GM12878 (cell line): ENCODE data around the gene TCF7. TPM values are rescaled to one million over a fixed set of nuclear protein-coding genes. Genes with fewer than 3 reads are reported as not detected.

Experiments
- ATAC-seq: fragments of 200-7000 bp; cut with Tn5 transposase; 3 replicates; pipeline ENCODE4 v1.9.1; 2020; ENCODE audit warnings: mild to moderate bottlenecking, moderate library complexity
- BruUV-seq: library from RNA; stranded (reverse); fragments of 400-500 nt; replicated peaks from 2 replicates; lab custom pipeline; 2021; lab: Mats Ljungman, UMichigan
- CTCF ChIA-PET: fragments of 300-600 bp; sonication (Branson Sonifier 250); formaldehyde crosslinking; extraction: SDS; loops from one replicate; lab custom pipeline; 2021; ENCODE audit warnings: inconsistent platforms; lab: Yijun Ruan, JAX
- POLR2A ChIA-PET: fragments of 350-600 bp; formaldehyde crosslinking; extraction: SDS; loops from one replicate; lab custom pipeline; 2021; ENCODE audit warnings: inconsistent platforms; lab: Charles Lee
- RAD21 ChIA-PET: fragments of 300-600 bp; sonication (Branson Sonifier 250); formaldehyde crosslinking; loops from one replicate; lab custom pipeline; 2023; ENCODE audit warnings: antibody characterized with exemption; ENCODE audit not compliant: unreplicated experiment; lab: Charles Lee
- SMC1A ChIA-PET: fragments of 300-600 bp; sonication (Branson Sonifier 250); formaldehyde crosslinking; loops from one replicate; lab custom pipeline; 2023; ENCODE audit not compliant: unreplicated experiment, uncharacterized antibody; lab: Charles Lee
- DNase-seq: peaks from one replicate; pipeline ENCODE4 v3.0.0-alpha.2; 2011; ENCODE audit warnings: low read depth, low spot score
- FAIRE-seq: peaks from 3 replicates; lab custom pipeline; 2011; peaks lifted over from hg19 to GRCh38; lab: Jason Lieb, UNC
- H2AFZ ChIP-seq: 2 replicates; pipeline ENCODE4 v1.6.0; 2011; ENCODE audit warnings: low read depth, low read length, control low read depth; ENCODE audit not compliant: control insufficient read depth
- H3K27ac ChIP-seq: 2 replicates; pipeline ENCODE4 v1.5.1; 2011; ENCODE audit warnings: control low read depth; ENCODE audit not compliant: control insufficient read depth, insufficient read depth
- H3K27me3 ChIP-seq, 2 experiments: replicated peaks in 1 of 2; 2 replicates each; pipeline versions ENCODE4 v1.6.0 to v1.6.1; 2011; ENCODE audit warnings: low read length in 1 of 2; ENCODE audit not compliant: control insufficient read depth in 2 of 2, insufficient read depth in 2 of 2
- H3K36me3 ChIP-seq, 2 experiments: 2 replicates each; pipeline ENCODE4 v1.5.1; 2011; ENCODE audit warnings: low read length in 1 of 2; ENCODE audit not compliant: control insufficient read depth in 2 of 2, insufficient read depth in 2 of 2
- H3K4me1 ChIP-seq: 2 replicates; pipeline ENCODE4 v1.6.1; 2011; ENCODE audit warnings: mild to moderate bottlenecking, low read length, moderate library complexity, mixed read lengths; ENCODE audit not compliant: control insufficient read depth, insufficient read depth
- H3K4me2 ChIP-seq: 2 replicates; pipeline ENCODE4 v1.6.0; 2011; ENCODE audit warnings: control low read depth; ENCODE audit not compliant: control insufficient read depth, insufficient read depth
- H3K4me3 ChIP-seq: fragments of 200-600 bp; sonication (generic); 2 replicates; pipeline ENCODE4 v1.5.1; 2016
- H3K79me2 ChIP-seq: 2 replicates; pipeline ENCODE4 v1.6.0; 2011; ENCODE audit warnings: low read length; ENCODE audit not compliant: control insufficient read depth, insufficient read depth
- H3K9ac ChIP-seq: 2 replicates; pipeline ENCODE4 v1.8.0; 2011; ENCODE audit warnings: low read length, control low read depth, mixed read lengths; ENCODE audit not compliant: control insufficient read depth, insufficient read depth
- H3K9me3 ChIP-seq: replicated peaks from 3 replicates; pipeline ENCODE4 v1.5.1; 2011; ENCODE audit warnings: mild to moderate bottlenecking, low read length; ENCODE audit not compliant: control insufficient read depth, insufficient read depth
- H4K20me1 ChIP-seq: 2 replicates; pipeline ENCODE4 v1.6.0; 2011; ENCODE audit not compliant: control insufficient read depth, insufficient read depth
- EGR1 ChIP-seq, 2 experiments: IDR thresholded peaks; 1 replicate in 1 of 2; 2 replicates in 1 of 2; pipeline ENCODE4 v1.6.1; 2011 to 2012; ENCODE audit warnings: low read depth in 2 of 2, low read length in 2 of 2, borderline replicate concordance in 1 of 2, mild to moderate bottlenecking in 1 of 2, moderate library complexity in 1 of 2
- IKZF1 ChIP-seq: fragments of 450-650 bp; conservative IDR thresholded peaks from 2 replicates; pipeline ENCODE4 v1.6.1; 2017; ENCODE audit warnings: antibody characterized with exemption, mild to moderate bottlenecking
- NR2F1 ChIP-seq: fragments of 450-650 bp; conservative IDR thresholded peaks from 2 replicates; pipeline ENCODE4 v1.6.1; 2017; ENCODE audit warnings: mild to moderate bottlenecking
- RAD21 ChIP-seq: IDR thresholded peaks from 2 replicates; pipeline ENCODE4 v1.6.1; 2011; ENCODE audit warnings: mild to moderate bottlenecking, low read depth, low read length, moderate library complexity; ENCODE audit not compliant: insufficient read depth
- RB1 ChIP-seq: fragments of 450-650 bp; formaldehyde crosslinking; IDR thresholded peaks from 2 replicates; pipeline ENCODE4 v1.6.1; 2017; ENCODE audit warnings: mild to moderate bottlenecking, borderline replicate concordance
- RELA ChIP-seq: fragments of 450-650 bp; IDR thresholded peaks from 2 replicates; pipeline ENCODE4 v1.8.0; 2014; ENCODE audit warnings: borderline replicate concordance; ENCODE audit not compliant: partially characterized antibody
- SMARCA5 ChIP-seq: fragments of 450-650 bp; IDR thresholded peaks from 2 replicates; pipeline ENCODE4 v1.6.1; 2017; ENCODE audit warnings: mild to moderate bottlenecking
- SMC3 ChIP-seq: IDR thresholded peaks from 2 replicates; pipeline ENCODE4 v1.6.1; 2011; ENCODE audit warnings: low read length, improper control_type of control experiment, borderline replicate concordance
- YY1 ChIP-seq: IDR thresholded peaks from 2 replicates; pipeline ENCODE4 v1.6.1; 2011; ENCODE audit warnings: low read depth, mild to moderate bottlenecking, low read length
- ZNF687 ChIP-seq: fragments of 450-650 bp; IDR thresholded peaks from 2 replicates; pipeline ENCODE4 v1.6.1; 2017; ENCODE audit warnings: mild to moderate bottlenecking, moderate library complexity
- ZZZ3 ChIP-seq: IDR thresholded peaks from 2 replicates; pipeline ENCODE4 v1.6.1; 2011; ENCODE audit warnings: low read depth; ENCODE audit not compliant: control insufficient read depth, insufficient read length
- WGBS: methylation state at CpG from one replicate; pipeline ENCODE4 v1.1.6; 2016; ENCODE audit warnings: low lambda C conversion rate; ENCODE audit not compliant: insufficient replicate concordance, insufficient coverage; ENCODE audit errors: missing lambda C conversion rate; 5-methylcytosine and 5-hydroxymethylcytosine counted together
- in situ Hi-C: fragments of 300-500 bp; cut with MboI; formaldehyde crosslinking; loops from 9 replicates; pipeline ENCODE4 v1.14.3; 2018; ENCODE audit warnings: mixed read lengths
- intact Hi-C: fragments of 100-400 bp; cut with micrococcal nuclease; formaldehyde crosslinking; loops from one replicate; pipeline ENCODE4 v1.14.2; 2022; ENCODE audit not compliant: unreplicated experiment
- polyA plus RNA-seq, 11 experiments: library from polyadenylated mRNA; depleted of rRNA in 4 of 11; unstranded in 6 of 11; stranded (reverse) in 5 of 11; fragments of >200 nt; fragmentation: Nextera tagmentation in 4 of 11; fragmentation: Illumina TruSeq in 1 of 11; extraction: Ambion mirVana in 4 of 11; extraction: Trizol in 1 of 11; gene quantifications; 1 replicate in 1 of 11; 2 replicates in 10 of 11; pipeline versions ENCODE4 v1.2.1 to v1.2.3, GENCODE V29; 2011 to 2016; ENCODE audit warnings: inconsistent platforms in 2 of 11, missing spikeins in 2 of 11, low read depth in 1 of 11
- total RNA-seq, 4 experiments: library from RNA; depleted of rRNA in 3 of 4; stranded (reverse); fragments of >200 nt in 3 of 4; fragmentation: Illumina TruSeq in 1 of 4; extraction: Trizol in 1 of 4; gene quantifications; 2 replicates each; pipeline versions ENCODE4 v1.2.1 to v1.2.3, GENCODE V29; 2013 to 2021
- TF ChIP-seq, protein P1 (sequence below), 3 experiments: IDR thresholded peaks in 2 of 3; conservative IDR thresholded peaks in 1 of 3; 2 replicates each; pipeline ENCODE4 v1.5.1; 2011; ENCODE audit warnings: low read depth in 3 of 3, low read length in 3 of 3, mild to moderate bottlenecking in 3 of 3, control low read depth in 2 of 3, moderate library complexity in 2 of 3, inconsistent platforms in 1 of 3, mixed read lengths in 1 of 3; ENCODE audit not compliant: control insufficient read depth in 2 of 3, insufficient read depth in 1 of 3; ENCODE audit errors: extremely low read depth in 1 of 3

Gene TCF7
- total and polyA plus RNA-seq, 10 of the 15 experiments (the other 5 are each of a cell fraction or from before 2014, with no cell fraction given): 10.0 to 60.2 (median 23.6) TPM

DNA sequence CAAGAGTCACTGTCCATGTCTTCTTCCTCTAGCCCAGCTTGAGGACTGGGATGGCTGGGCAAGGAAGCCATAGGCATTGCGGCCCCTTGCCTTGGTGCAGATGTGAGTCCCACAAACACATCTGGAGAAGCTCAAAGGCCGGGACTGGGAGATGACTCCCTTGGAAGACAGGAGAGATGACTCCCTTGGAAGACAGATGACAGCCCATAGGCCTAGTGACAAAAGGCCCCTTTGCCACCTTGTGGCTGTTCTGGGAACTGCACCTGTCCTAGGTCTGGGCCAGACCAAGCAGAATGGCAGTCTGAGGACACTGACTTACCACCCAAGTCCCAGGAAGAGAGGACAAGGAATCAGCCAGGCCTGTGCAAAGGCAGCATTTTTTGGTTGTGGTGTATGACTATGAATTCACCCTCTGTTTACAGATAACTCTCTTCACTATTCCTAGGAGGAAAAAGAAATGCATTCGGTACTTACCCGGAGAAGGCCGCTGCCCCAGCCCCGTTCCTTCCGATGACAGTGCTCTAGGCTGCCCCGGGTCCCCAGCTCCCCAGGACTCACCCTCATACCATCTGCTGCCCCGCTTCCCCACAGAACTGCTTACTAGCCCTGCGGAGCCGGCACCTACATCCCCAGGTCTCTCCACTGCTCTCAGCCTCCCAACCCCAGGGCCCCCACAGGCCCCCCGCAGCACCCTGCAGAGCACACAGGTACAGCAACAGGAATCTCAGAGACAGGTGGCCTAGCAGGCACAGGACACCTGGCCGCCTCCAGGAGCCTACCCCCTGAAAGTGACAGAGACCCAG, 31.5 kb downstream of the TCF7 start:
- Histone ChIP-seq H3K9ac (no peak overlapping the region), H3K79me2 (no peaks in the 10 kb centered on the region), H3K4me1 (peaks cover 3% of the 10 kb centered on the region), H3K27ac (0 out of 2 replicates have a peak overlapping the region, but pooled peaks have one; percentile 22), H3K4me3 (no peak overlapping the region), H4K20me1 (no peaks in the 10 kb centered on the region), H2AFZ (no peak overlapping the region), H3K9me3 (no peaks in the 10 kb centered on the region), H3K27me3 (no peaks in the 10 kb centered on the region), H3K4me2 (no peak overlapping the region), H3K36me3 (peaks cover 36 to 37% of the 10 kb centered on the region in 2 experiments)
- in situ Hi-C loops: no loop called here
- DNase-seq: no peak
- RAD21 ChIA-PET: interaction anchor here (0.9 to 5.8 kb wide), 14 partner anchors 13 to 146 kb away, joined by 3 to 63 read pairs (median 6); no protein-coding TSS in a partner anchor
- intact Hi-C loops: loop anchor here (1.0 kb wide), 2 partner anchors 14 to 107 kb away; no protein-coding TSS in a partner anchor
- POLR2A ChIA-PET: interaction anchor here (0.7 to 1.6 kb wide), 6 partner anchors 7 to 106 kb away, joined by 3 to 8 read pairs (median 4); no protein-coding TSS in a partner anchor
- CTCF ChIA-PET: interaction anchor here (0.6 to 24.1 kb wide), 27 partner anchors 8 to 1724 kb away, joined by 3 to 792 read pairs (median 4); no protein-coding TSS in a partner anchor
- no TSS peak for BruUV-seq
- 79% methylated on average over 13 of the region's 13 CpGs for WGBS
- peak; percentile 86 for ATAC-seq
- SMC1A ChIA-PET: interaction anchor here (0.9 to 21.6 kb wide), 9 partner anchors 7 to 107 kb away, joined by 3 to 441 read pairs (median 4); no protein-coding TSS in a partner anchor
- peak; percentile 27 for FAIRE-seq
- TF ChIP-seq, protein P1, sequence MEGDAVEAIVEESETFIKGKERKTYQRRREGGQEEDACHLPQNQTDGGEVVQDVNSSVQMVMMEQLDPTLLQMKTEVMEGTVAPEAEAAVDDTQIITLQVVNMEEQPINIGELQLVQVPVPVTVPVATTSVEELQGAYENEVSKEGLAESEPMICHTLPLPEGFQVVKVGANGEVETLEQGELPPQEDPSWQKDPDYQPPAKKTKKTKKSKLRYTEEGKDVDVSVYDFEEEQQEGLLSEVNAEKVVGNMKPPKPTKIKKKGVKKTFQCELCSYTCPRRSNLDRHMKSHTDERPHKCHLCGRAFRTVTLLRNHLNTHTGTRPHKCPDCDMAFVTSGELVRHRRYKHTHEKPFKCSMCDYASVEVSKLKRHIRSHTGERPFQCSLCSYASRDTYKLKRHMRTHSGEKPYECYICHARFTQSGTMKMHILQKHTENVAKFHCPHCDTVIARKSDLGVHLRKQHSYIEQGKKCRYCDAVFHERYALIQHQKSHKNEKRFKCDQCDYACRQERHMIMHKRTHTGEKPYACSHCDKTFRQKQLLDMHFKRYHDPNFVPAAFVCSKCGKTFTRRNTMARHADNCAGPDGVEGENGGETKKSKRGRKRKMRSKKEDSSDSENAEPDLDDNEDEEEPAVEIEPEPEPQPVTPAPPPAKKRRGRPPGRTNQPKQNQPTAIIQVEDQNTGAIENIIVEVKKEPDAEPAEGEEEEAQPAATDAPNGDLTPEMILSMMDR (IDR thresholded peaks at IDR 0.05 in 2 of 3, conservative IDR thresholded peaks at IDR 0.05 in 1 of 3; ENCODE audit: control insufficient read depth in 2 of 3, extremely low read depth in 1 of 3, insufficient read depth in 1 of 3, low read depth in 3 of 3, low read length in 3 of 3): peak; percentile 92 to 96 (median 94)
- TF ChIP-seq ZNF687: peak; percentile 74
- 0 out of 3 replicates have a peak, but pooled peaks of 1 of the 2 experiments have one; percentile 9 for TF ChIP-seq EGR1 (IDR thresholded peaks at IDR 0.05; ENCODE audit: borderline replicate concordance in 1 of 2, low read depth in 2 of 2, low read length in 2 of 2)
- TF ChIP-seq ZZZ3: no peak
- TF ChIP-seq RB1: 0 out of 2 replicates have a peak, but pooled peaks have one; percentile 36
- peak; percentile 90 for TF ChIP-seq SMC3
- TF ChIP-seq IKZF1: 0 out of 2 replicates have a peak, but pooled peaks have one; percentile 28
- peak; percentile 66; the same call in 1 of the 2 replicates for TF ChIP-seq YY1
- TF ChIP-seq SMARCA5: peak; percentile 20; the same call in 1 of the 2 replicates
- TF ChIP-seq NR2F1: no peak
- TF ChIP-seq RAD21: peak; percentile 85
- no peak for TF ChIP-seq RELA
